Urothelium cell line (cell line): ENCODE measurements around the gene UCHL1.
"Not testable (repeated sequence)": the region's sequence is repeated elsewhere in the genome, so short reads cannot be mapped to it uniquely, and the experiment has no call there.

Experiments
- DNase-seq: peaks from one replicate; pipeline ENCODE4 v3.0.0; 2011; ENCODE audit warnings: low spot score, mixed read lengths
- FAIRE-seq: peaks from 2 replicates; lab custom pipeline; 2011; peaks lifted over from hg19 to GRCh38; lab: Jason Lieb, UNC

UCHL1 gene

DNA sequence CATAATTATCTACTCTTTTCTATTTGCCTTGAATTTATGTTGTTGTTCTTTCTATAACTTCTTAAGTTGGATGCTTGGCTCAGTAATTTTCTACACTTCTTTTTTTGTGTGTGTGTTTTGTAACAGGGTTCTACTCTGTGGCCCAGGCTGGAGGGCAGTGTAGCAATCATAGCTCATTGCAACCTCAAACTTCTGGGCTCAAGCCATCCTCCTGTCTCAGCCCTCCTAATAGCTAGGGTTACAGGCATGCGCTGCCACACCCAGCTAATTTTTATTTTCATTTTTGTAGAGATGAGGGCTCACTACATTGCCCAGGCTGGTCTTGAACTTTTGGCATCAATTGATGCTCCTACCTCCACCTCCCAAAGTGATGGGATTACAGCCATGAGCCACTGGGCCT lies 20.7 kb upstream of the UCHL1 start:
- DNase-seq, result no peak
- no peak for FAIRE-seq

DNA sequence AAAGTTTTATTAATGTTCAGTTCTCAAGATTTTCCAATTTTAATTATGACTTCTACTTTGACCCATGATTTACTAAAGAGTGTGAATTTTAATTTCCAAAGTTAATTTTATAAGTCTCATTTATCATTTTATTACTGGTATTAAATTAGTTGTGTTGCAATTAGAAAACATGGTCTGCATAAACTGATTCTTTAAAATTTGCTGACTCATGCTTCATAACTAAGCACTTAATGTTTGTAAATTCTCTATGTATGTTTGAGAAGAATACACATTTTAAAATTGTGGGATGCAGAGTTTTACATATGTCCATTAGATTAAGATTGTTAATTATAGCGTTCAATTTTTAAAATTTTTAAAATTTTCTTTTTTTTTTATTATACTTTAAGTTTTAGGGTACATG lies 20.2 kb upstream of the UCHL1 start:
- no peak for FAIRE-seq

DNA sequence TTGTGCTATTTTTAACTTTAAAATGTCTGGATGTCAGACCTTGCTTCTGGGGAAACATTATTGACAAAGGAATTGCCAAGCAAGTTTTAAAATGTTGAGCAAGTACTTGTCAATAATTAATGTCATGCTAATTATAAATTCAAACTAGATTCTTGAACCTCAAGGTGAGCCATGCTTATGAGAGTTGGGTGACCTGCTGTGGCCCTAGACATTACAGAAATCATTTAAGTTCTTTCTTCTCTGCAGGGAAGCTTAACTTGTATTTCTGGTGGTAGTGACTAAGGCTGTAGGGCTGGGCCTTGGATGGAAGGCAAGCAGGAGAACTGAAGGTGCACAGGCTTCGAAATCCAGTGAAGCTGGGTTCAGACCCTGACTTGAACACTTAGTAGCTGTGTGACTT lies 14.8 kb upstream of the UCHL1 start:
- FAIRE-seq, result no peak

More for the DNA sequence above, 20.2 kb upstream of the UCHL1 start:
- DNase-seq, result no peak

DNA sequence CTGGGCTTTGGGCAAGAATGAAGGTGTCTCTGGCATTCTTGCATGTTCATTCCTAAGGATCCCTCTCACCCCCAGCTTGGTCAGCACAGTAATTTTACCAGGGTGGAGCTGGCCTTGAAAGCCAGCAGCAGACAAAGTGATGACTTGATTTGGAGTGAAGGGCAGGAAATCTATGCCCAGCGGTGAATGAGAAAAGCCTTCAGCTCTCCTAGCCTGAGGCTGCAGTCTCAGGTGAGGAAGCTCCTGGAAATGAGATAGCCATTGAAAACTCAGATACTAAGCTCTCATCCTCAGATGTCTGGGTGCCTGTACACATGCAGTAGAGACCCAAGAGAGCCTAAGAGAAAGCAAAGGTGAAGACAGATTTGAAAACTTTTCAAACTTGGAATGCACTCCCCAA lies 10.7 kb upstream of the UCHL1 start:
- FAIRE-seq (no peak), DNase-seq (no peak)

More for the DNA sequence above, 14.8 kb upstream of the UCHL1 start:
- no peak for DNase-seq

DNA sequence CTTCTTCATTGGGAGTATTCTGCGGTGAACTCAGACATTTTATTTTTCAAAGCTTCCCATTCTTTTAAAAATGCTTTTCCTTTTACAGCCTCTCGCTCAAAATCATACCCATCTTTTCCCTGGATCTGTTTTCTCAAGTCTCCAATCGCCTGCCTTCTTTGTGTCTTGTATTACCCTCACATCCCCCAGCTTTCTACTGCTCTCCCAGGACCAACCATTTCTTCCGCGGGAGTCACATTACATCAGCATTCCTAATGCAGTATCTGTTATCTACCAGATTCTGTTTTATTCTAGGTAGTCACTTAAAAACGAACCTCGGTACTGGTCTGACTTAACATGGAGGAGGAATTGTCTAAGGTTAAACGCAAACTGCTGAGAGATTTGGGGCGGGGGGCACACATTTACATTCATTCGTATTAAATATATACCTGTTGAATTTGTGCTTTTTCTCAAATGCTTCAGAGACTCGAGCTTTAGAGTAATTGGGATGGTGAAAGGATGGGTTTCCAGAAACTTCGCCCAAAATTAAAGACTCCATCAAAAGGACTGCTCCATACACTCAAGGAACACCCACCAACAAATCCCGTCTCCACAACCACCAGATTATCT lies 493 bp upstream of the UCHL1 start:
- FAIRE-seq, result no peak
- no peak for DNase-seq

DNA sequence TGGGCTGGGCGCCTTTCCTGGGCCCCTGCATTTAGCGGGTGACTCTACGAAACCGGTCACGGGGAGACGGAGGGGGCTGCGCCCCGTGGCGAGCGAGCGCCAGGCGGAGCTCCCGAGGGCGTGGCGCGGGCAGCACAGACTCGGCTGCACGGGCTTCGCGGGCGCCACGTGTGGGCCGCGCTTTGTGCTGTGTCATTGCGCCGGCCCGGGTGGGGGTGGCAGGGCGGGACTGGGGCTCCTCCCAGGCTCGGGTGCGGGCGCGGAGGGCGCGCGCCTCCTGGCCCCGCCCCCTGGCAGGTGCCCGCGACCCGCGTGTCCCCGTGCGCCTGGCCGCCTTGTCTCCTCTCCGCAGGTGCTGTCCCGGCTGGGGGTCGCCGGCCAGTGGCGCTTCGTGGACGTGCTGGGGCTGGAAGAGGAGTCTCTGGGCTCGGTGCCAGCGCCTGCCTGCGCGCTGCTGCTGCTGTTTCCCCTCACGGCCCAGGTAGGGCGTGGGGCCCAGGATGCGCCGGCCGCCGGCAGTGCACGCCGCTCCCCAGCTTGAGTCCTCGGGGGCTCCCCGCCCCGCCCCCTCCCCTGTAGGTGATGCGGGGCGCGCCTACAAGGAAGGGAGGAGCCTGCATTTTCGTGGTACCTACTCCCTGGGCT lies 651 bp downstream of the UCHL1 start:
- FAIRE-seq (no peak), DNase-seq (no peak)

DNA sequence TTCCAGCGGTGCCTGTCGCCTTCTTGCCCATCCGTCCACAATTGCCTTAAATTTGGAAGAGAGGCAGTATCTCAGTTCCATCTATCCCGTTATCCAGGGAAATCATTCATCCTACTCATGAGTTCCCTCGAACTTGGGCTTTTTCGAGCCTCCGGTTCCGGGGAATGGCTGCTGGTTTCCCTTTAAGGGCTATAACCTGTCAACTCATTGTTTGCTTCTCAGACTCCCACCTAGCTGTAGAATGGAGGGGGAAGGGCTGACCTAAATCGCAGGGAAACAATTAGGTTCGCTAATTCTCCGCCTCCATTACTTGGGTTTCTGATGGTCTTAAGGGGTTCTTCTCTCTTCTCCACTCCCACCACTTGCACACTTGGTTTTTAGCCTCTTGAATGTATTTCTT lies 1.2 kb downstream of the UCHL1 start:
- DNase-seq (no peak), FAIRE-seq (no peak)

DNA sequence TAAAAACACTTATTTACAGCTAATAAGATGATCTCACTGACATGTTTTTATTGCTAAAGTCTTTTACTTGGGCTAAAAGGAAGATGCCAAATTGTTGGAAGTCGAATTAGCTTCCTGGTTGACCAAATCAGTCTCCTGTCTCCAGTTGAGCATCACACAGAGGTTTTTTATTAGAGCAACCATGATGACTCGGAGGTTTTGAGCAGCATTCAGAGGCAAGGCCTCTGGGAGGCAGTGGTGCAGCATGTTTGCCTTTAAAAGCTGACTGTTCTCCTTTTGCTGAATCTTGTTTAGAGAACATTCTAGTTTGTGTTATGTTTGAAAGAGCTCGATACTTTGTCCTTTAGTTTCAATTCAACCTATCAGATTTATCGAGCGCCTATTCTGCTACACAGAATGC lies 2.1 kb downstream of the UCHL1 start:
- peak; percentile 40 for FAIRE-seq
- DNase-seq, result peak; percentile 63

DNA sequence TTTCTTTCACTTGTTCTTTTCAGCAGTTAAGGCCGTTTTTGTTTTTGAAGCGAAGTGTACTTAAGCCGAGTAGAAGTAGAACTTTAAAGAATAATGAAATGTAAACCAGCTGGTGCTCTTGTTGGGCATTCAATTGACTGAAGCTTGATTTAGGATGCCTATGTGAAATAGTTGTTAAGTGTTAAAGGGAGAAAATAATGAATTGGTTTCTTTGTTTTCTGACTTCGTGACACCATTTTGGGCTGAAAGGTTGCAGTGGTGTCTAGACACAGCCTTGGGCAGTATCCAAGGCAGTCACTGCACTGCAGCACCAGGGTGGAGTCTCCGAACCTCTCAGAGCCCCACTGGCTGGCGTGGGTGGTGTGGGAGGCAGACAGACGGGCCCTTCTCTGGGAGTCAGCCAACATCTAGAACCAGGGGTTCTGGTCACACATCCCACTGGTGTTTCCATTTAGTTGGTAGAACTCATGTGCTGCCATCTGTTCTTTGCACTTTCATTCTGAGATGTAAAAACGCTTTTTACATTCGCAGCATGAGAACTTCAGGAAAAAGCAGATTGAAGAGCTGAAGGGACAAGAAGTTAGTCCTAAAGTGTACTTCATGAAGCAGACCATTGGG lies 3.5 kb downstream of the UCHL1 start:
- DNase-seq, result no peak
- FAIRE-seq, result no peak

DNA sequence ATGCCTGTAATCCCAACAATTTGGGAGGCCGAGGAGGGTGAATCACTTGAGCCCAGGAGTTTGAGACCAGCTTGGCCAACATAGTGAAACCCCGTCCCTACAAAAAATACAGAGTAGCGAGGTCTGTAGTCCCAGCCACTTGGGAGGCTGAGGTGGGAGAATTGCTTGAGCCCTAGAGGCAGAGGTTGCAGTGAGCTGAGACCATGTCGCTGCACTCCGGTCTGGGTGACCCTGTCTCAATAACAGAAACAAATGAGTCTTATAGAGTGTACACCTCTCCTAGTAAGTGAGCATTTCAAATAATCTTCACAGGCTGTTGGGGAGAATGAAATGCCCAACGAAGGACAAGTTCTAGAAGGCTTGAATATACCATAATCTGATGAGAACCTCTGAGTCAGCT lies 5.5 kb downstream of the UCHL1 start:
- FAIRE-seq (peak; percentile 70), DNase-seq (no peak)

DNA sequence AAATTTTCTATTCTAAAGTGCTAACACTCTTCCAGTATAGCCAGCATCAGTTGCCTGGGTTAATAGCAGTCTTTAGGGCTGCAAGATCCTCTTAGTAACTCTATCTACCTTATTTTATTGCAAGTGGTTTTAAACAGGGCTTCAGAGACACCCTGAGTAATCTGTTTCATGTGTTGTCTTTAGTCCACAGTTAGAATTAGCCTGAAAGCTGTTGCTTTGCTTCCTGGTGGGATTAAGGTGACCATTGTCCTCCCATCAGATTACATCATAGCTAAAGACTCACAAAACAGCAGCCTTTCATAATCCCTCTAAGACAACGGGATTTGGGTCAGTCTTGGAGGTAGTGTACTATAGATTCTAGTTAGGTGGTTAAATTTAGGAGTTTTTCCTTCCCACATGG lies 7.5 kb downstream of the UCHL1 start:
- no peak for FAIRE-seq

DNA sequence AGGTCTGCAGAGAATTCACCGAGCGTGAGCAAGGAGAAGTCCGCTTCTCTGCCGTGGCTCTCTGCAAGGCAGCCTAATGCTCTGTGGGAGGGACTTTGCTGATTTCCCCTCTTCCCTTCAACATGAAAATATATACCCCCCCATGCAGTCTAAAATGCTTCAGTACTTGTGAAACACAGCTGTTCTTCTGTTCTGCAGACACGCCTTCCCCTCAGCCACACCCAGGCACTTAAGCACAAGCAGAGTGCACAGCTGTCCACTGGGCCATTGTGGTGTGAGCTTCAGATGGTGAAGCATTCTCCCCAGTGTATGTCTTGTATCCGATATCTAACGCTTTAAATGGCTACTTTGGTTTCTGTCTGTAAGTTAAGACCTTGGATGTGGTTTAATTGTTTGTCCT lies 11.3 kb downstream of the UCHL1 start:
- FAIRE-seq (no peak), DNase-seq (no peak)

More for the DNA sequence above, 7.5 kb downstream of the UCHL1 start:
- no peak for DNase-seq

DNA sequence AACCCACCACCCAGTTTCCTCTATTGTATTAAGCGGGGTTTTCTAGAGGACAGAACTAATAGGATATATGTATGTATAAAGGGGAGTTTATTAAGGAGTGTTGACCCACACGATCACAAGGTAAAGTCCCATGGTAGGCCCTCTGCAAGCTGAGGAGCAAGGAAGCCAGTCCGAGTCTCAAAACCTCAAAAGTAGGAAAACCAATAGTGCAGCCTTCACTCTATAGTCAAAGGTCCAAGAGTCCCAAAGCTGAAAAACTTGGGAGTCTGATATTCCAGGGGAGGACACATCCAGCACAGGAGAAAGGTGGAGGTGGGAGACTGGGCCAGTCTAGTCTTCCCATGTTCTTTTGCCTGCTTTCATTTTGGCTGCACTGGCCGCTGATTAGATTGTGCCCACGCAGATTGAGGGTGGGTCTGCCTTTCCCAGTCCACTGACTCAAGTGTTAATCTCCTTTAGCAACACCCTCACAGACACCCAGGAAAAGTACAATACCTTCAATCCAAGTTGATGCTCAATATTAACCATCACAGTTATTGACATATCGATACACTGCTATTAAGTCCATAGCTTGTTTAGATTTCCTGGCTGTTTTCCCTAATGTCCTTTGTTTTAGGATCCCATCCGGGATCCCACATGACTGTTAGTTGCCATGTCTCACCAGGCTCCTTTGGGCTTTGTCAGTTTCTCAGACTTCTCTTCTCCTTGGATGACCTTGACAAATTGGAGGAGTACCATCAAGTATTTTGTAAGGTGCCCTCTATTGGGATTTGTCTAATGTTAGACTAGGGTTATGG lies 12.2 kb downstream of the UCHL1 start:
- FAIRE-seq (peak; percentile 9), DNase-seq (no peak)

DNA sequence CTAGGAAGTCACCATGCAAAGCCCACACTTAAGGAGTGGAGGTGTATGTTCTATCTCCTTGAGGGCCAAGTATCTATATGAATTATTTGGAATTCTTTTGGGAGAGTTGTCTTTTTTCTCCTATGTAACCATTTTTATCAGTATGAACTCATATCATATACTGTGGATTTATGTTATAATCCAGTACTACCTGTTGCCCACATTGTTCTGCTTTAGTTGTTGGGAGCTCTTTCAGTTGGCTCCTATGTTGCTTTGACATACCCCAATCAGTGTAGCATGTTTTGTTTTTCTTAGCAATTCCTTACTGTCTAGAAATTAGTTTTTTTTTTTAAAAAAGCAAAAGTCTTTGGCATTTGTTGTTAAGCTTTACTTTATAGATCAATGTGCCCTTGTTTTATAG lies 13.0 kb downstream of the UCHL1 start:
- no peak for FAIRE-seq
- no peak for DNase-seq

DNA sequence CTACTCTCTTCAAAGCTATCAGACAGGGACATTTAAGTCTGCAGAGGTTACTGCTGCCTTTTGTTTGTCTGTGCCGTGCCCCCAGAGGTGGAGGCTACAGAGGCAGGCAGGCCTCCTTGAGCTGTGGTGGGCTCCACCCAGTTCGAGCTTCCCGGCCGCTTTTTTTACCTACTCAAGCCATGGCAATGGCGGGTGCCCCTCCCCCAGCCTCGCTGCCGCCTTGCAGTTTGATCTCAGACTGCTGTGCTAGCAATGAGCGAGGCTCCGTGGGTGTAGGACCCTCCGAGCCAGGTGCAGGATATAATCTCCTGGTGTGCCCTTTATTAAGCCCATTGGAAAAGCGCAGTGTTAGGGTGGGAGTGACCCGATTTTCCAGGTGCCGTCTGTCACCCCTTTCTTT lies 19.2 kb downstream of the UCHL1 start:
- not testable (repeated sequence) for FAIRE-seq, DNase-seq

DNA sequence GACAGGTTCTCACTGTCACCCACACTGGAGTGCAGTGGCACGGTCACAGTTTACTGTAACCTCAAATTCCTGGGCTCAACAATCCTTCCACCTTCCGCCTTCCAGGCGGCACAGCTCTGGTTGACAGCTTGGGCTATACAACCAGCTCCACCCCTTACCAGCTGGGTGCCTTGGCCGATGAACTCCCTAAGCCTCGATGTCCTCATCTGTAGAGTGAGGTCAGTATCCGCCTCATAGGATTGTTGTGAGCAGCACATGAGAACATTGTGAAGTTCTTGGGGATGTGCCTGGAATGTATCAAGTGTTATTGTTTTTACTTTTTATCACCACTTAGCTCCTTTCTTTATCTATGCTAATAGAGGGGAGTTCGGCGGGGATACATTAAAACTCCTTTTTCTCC lies 23.3 kb downstream of the UCHL1 start:
- FAIRE-seq, result no peak
- no peak for DNase-seq

DNA sequence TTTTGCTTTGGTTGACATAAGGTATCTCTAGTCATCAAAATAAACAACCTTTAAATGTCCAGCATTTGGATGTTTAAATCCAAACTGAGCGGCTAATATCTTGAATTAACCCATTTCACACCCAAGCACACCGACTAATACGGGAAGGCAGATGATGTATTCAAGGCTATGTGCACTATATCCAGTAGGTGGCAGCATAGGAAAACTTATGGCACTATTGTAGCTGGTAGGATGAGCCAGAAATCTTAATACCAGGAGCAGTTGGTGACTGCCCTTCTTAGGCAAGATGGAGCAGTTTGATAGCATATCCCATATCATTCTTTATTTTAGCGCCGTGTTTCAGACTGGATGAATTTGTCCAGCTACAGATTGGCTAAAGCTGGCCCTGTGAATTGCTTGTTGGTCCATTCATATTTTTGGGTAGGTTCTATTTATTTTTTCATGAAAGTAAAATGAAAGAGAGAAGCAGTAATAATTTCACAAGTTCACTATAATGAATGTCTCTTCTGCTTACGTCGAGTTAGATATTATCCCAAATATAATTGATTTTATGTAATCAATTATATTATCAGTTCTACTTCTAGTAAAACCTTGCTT lies 24.4 kb downstream of the UCHL1 start:
- DNase-seq (peak; percentile 87), FAIRE-seq (peak; percentile 86)

DNA sequence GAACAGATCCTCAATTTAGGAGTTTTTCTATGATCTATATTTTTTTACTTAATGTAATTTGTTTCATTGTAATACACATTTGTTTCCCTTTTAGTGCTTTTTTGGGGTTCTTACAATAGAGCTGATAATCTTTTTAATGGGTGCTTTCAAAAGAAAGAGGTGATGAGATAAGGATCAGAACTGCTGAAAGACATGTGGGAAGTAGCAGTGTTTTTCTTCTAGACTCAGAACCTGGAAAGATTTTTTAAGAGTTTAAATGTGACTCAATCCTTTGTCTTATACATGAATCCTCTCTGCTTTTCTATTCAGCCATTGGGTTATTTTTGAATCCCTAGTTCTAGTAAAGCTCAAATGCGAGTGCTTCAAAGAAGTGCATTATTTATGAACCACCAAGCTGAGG lies 25.6 kb downstream of the UCHL1 start:
- FAIRE-seq (no peak), DNase-seq (no peak)

DNA sequence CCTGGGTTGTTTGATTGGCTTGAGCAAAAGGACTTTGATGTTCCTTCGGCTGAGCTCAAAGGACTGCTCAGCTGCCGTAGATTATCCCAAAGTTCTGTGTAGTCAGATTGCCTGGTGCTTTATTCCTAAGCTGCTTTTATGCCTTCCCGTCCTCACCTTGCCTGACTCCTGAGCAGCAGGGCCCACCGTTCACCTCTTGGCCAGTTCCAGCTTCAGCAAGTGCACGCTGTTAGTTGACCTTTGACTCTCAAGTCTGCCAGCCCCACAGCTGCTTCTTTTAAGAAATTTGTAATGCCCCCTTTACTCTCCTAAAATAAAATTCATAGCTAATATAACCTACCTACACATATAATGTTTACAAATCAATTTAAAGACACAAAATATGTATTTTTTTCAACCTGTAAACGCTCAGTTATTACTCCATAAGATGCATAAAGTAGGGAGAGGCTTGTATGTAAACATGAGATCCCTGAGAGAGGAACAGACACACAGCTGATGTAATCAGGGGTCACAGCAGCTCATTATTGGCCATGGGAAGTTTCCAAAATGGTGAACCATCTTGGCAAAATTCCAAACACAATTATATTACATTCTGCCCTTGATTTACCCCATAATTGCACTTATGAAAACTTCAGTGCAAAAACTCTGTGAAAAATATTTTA lies 28.6 kb downstream of the UCHL1 start:
- no peak for DNase-seq
- no peak for FAIRE-seq

DNA sequence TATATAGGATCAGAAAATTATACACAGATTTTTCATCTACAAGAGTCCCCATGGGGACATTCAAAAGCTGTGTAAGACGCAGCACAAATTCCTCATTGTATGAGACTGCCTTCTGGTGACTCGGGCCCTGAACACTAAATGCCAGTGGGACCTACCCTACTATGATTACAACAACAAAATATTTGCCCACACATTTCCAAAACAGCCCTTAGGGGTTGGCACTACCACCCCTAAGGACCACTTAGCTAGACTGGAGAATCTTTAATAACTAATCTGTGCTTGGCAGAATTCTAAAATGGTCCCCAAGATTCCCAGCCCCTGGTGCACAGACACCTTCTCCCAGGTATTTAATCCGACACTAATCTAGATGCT lies 29.1 kb downstream of the UCHL1 start:
- FAIRE-seq (no peak), DNase-seq (no peak)

DNA sequence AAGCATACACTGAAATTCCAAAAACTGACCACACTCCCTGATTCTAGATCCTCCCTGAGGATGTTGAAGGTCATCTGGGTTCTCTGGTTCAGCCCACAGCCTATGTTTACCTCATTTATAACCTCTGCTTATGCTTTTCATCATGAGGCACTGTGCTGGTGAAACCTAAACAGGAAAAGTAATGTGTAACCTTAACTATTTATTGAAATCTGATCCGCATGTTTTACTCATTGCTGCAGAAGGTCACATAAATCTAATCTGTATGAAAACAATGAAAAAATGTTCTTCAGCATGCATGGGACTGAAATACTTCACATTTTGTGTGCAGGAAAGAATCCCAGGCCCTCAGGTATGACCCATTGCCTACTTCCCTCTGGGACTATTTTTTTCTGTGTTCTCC lies 30.3 kb downstream of the UCHL1 start:
- no peak for DNase-seq
- FAIRE-seq, result no peak
